Ureter (tissue), 1 donor: ENCODE measurements around the gene INTS14. TPM values are rescaled to one million over a fixed set of nuclear protein-coding genes. Genes with fewer than 3 reads are reported as not detected.

Experiments
- DNase-seq: peaks from one replicate; pipeline ENCODE4 v3.0.0-alpha.2; 2020; ENCODE audit warnings: low spot score
- total RNA-seq: library from RNA; stranded (reverse); gene quantifications from one replicate; pipeline ENCODE4 v1.2.4, GENCODE V29; 2023
- donor health status: DM: yes; HTN: yes; CAD: no.

INTS14 gene
- total RNA-seq, 1 donor from 2014 or later, result 57.2 TPM

DNA sequence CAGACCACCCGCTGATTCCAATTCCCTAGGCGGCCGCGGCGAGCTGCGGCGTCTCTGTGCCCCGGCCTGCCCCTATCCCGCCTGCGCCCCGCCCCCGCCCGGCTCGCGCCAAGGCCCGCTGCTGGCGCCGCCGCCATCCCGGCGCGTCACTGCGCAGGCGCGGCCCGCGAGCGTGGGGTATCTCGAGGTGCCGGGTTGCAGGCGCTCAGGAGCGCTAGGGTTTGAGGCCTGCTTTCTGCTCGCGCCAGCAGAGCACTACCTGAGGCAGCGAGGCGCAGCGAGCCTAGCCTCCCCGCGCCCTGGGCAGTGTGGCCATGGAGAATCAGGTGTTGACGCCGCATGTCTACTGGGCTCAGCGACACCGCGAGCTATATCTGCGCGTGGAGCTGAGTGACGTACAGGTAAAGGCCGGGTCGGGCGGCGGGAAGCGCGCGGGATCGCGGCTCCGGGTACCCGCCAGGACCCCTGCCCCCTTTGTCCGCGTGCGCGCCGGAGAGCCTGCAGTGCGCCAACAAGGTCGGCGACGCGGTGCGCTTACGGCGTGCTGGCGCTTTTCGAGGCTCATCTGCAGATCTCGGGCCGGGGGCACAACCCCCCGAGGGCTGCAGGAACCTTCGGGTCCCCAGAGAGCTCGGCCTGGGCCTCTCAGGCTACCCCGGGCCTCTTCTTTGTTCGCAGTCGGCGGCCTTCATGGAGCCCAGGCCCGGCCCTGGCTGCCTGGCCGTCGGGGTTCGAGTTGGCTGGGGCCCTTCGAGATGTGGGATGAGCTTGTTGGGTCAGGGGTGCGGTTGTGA, 80.4 kb downstream of the INTS14 start, which contains the start of gene HACD3:
Gene HACD3, plus strand, starts transcription at position 146 of the 794 bp plus-strand sequence. Its CDS starts 169 bp downstream, at position 315.
- DNase-seq, result peak; percentile 81

DNA sequence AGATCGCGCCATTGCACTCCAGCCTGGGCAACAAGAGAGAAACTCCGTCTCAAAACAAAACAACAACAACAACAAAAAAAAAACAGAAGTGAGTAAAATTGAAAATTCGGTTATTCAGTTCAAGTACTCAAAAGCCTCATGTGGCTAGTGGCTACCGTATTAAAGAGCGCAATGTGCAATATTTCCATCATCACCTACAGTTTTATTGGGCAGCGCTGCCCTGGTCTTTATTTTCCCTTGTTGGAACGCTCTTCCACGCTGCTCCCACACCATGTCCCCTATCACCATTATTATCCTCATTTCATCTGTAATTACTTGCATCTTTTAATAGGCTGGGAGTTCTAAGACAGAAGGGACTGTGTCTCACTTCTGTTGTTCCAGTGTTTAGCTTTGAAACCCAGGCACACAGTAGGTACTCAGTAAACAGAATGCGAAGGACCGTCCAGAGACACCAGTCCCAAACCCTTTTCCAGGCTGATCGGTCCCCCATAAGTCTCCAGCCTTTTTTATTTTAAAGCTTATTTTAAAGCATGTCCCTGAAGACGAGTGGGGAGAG, 81.1 kb downstream of the INTS14 start:
- no peak for DNase-seq

Other genes with a start within 250 kb of the INTS14 start
- gene IGDCC3, start 233.1 kb downstream of the INTS14 start, total RNA-seq, result 1.6 TPM
- 2.1 TPM for gene IGDCC4, start 188.2 kb downstream of the INTS14 start, total RNA-seq
- 52.5 TPM for gene DPP8, start 93.4 kb downstream of the INTS14 start, total RNA-seq
- 107 TPM for gene HACD3, start 80.7 kb downstream of the INTS14 start, total RNA-seq
- 24.9 TPM for gene SLC24A1, start 10.8 kb upstream of the INTS14 start, total RNA-seq
- 41.7 TPM for gene DENND4A, start 181.2 kb upstream of the INTS14 start, total RNA-seq